ENCODE measurements around the gene SLC26A5.

GRCh38 chr7:103398483-103399127, 47.4 kb downstream of the SLC26A5 start:
- TF ChIP-seq CTCF (IDR thresholded peaks at IDR 0.05) (no peak), POLR2A (IDR thresholded peaks at IDR 0.05) (no peak)
